Stomach (tissue), 4 donors: ENCODE data around the gene SELENOK.

Source experiments
- CTCF ChIP-seq, 7 experiments: fragments of 450-650 bp in 4 of 7; fragments of 200-600 bp in 3 of 7; sonication (generic) in 3 of 7; IDR thresholded peaks; one replicate each; pipeline ENCODE4 v1.5.1; 2016 to 2019; ENCODE audit warnings: antibody characterized with exemption in 7 of 7, control low read depth in 2 of 7, mild to moderate bottlenecking in 1 of 7
- EP300 ChIP-seq: sonication (generic); formaldehyde crosslinking; IDR thresholded peaks from one replicate; pipeline ENCODE4 v1.6.1; 2017; ENCODE audit warnings: antibody characterized with exemption

- TF ChIP-seq EP300 (no peak), CTCF (IDR thresholded peaks at IDR 0.05) (no peak)
Observed at GRCh38 chr3:53913401-53913800, 21.7 kb upstream of the SELENOK start.
